H1 (cell line): Measurements from ENCODE around the gene TNN. TPM values are rescaled to one million over a fixed set of nuclear protein-coding genes. Genes with fewer than 3 reads are reported as not detected.

Experiments used
- CTCF ChIA-PET: fragments of 300-600 bp; sonication (Branson Sonifier 250); formaldehyde crosslinking; loops from one replicate; lab custom pipeline; 2021; ENCODE audit not compliant: partially characterized antibody; lab: Charles Lee
- POLR2A ChIA-PET: fragments of 300-600 bp; sonication (Branson Sonifier 250); formaldehyde crosslinking; loops from one replicate; lab custom pipeline; 2021; ENCODE audit warnings: inconsistent platforms; ENCODE audit not compliant: partially characterized antibody; lab: Charles Lee
- DNase-seq, 2 experiments: peaks; one replicate each; pipeline versions ENCODE4 v3.0.0 to v3.0.0-alpha.2; 2010 to 2022; ENCODE audit warnings: low spot score in 2 of 2, low read depth in 1 of 2, mixed read lengths in 1 of 2
- FAIRE-seq: peaks from 2 replicates; lab custom pipeline; 2011; peaks lifted over from hg19 to GRCh38; lab: Jason Lieb, UNC
- H2AFZ ChIP-seq: 2 replicates; pipeline ENCODE4 v1.8.1; 2012; ENCODE audit warnings: low read length, inconsistent platforms
- H2AK5ac ChIP-seq: 2 replicates; pipeline ENCODE4 v1.6.1; 2013; ENCODE audit warnings: low read depth, low read length
- H2BK120ac ChIP-seq: replicated peaks from 2 replicates; pipeline ENCODE3; 2013; ENCODE audit warnings: low read depth, low read length, inconsistent platforms
- H2BK12ac ChIP-seq: 2 replicates; pipeline ENCODE4 v1.6.1; 2013; ENCODE audit warnings: low read depth, low read length
- H2BK15ac ChIP-seq: 2 replicates; pipeline ENCODE4 v1.6.1; 2013; ENCODE audit warnings: low read length
- H2BK20ac ChIP-seq: 2 replicates; pipeline ENCODE4 v1.6.1; 2013; ENCODE audit warnings: low read length
- H2BK5ac ChIP-seq: 2 replicates; pipeline ENCODE4 v1.6.1; 2013; ENCODE audit warnings: low read depth, low read length
- H3K14ac ChIP-seq: 2 replicates; pipeline ENCODE4 v1.6.1; 2013; ENCODE audit warnings: inconsistent platforms; ENCODE audit not compliant: insufficient read length
- H3K18ac ChIP-seq: 2 replicates; pipeline ENCODE4 v1.6.1; 2013; ENCODE audit warnings: low read length; ENCODE audit errors: extremely low read depth
- H3K23ac ChIP-seq: 2 replicates; pipeline ENCODE4 v1.6.1; 2013; ENCODE audit warnings: inconsistent platforms; ENCODE audit not compliant: insufficient read length
- H3K23me2 ChIP-seq: 2 replicates; pipeline ENCODE4 v1.6.1; 2013; ENCODE audit warnings: low read depth, low read length
- H3K27ac ChIP-seq: 2 replicates; pipeline ENCODE4 v1.6.1; 2011; ENCODE audit warnings: low read depth, low read length, inconsistent platforms
- H3K27me3 ChIP-seq, 4 experiments: replicated peaks in 1 of 4; 1 replicate in 1 of 4; 2 replicates in 3 of 4; pipeline versions ENCODE4 v1.6.1 to v1.8.1; 2011 to 2013; ENCODE audit warnings: low read length in 3 of 4, mild to moderate bottlenecking in 3 of 4, inconsistent platforms in 2 of 4, mixed read lengths in 2 of 4, moderate library complexity in 1 of 4; ENCODE audit not compliant: control insufficient read depth in 3 of 4, insufficient read depth in 3 of 4; ENCODE audit errors: extremely low read depth in 1 of 4
- H3K36me3 ChIP-seq, 4 experiments: 2 replicates each; pipeline versions ENCODE4 v1.6.1 to v1.8.1; 2011 to 2013; ENCODE audit warnings: mild to moderate bottlenecking in 4 of 4, low read length in 3 of 4, moderate library complexity in 2 of 4, control low read depth in 1 of 4, inconsistent platforms in 1 of 4; ENCODE audit not compliant: insufficient read depth in 4 of 4, control insufficient read depth in 2 of 4
- H3K4ac ChIP-seq: replicated peaks from 2 replicates; pipeline ENCODE3; 2013; ENCODE audit warnings: low read length, low read depth, mixed read lengths, inconsistent platforms; ENCODE audit not compliant: insufficient read length
- H3K4me1 ChIP-seq, 4 experiments: replicated peaks in 1 of 4; 1 replicate in 1 of 4; 2 replicates in 3 of 4; pipeline versions ENCODE4 v1.6.1 to v1.8.1; 2011 to 2013; ENCODE audit warnings: low read length in 3 of 4, inconsistent platforms in 2 of 4, mixed read lengths in 1 of 4; ENCODE audit not compliant: insufficient read depth in 4 of 4, control insufficient read depth in 3 of 4
- H3K4me2 ChIP-seq, 2 experiments: 2 replicates each; pipeline versions ENCODE4 v1.6.1 to v1.8.1; 2011 to 2013; ENCODE audit warnings: low read depth in 2 of 2, low read length in 2 of 2, control low read depth in 1 of 2, inconsistent platforms in 1 of 2, mild to moderate bottlenecking in 1 of 2; ENCODE audit not compliant: insufficient read depth in 1 of 2
- H3K4me3 ChIP-seq, 4 experiments: fragments of 200-600, 300-600 bp in 1 of 4; sonication (generic), shearing (Covaris generic), sonication (Bioruptor Twin) in 1 of 4; 2 replicates each; pipeline versions ENCODE4 v1.5.1 to v1.8.1; 2011 to 2016; ENCODE audit warnings: low read length in 4 of 4, low read depth in 3 of 4, control low read depth in 2 of 4, inconsistent platforms in 2 of 4, mild to moderate bottlenecking in 2 of 4, mixed read lengths in 1 of 4, moderate library complexity in 1 of 4; ENCODE audit not compliant: insufficient read depth in 2 of 4; ENCODE audit errors: extremely low read depth in 1 of 4
- H3K56ac ChIP-seq: replicated peaks from 2 replicates; pipeline ENCODE3; 2013; ENCODE audit warnings: low read depth, mild to moderate bottlenecking, mixed read lengths, low read length, inconsistent platforms; ENCODE audit not compliant: insufficient read length
- H3K79me1 ChIP-seq: 2 replicates; pipeline ENCODE4 v1.6.1; 2013; ENCODE audit warnings: low read depth, low read length, control low read depth
- H3K79me2 ChIP-seq, 2 experiments: 2 replicates each; pipeline versions ENCODE4 v1.6.1 to v1.8.1; 2012 to 2013; ENCODE audit warnings: low read length in 2 of 2, mild to moderate bottlenecking in 2 of 2, inconsistent platforms in 1 of 2; ENCODE audit not compliant: insufficient read depth in 2 of 2, control insufficient read depth in 1 of 2
- H3K9ac ChIP-seq, 4 experiments: replicated peaks in 1 of 4; 1 replicate in 1 of 4; 2 replicates in 3 of 4; pipeline versions ENCODE4 v1.6.1 to v1.8.1; 2011 to 2013; ENCODE audit warnings: low read depth in 3 of 4, low read length in 3 of 4, control low read depth in 2 of 4, mild to moderate bottlenecking in 2 of 4, moderate library complexity in 2 of 4, inconsistent platforms in 1 of 4; ENCODE audit errors: extremely low read depth in 1 of 4
- H3K9me3 ChIP-seq, 2 experiments: 2 replicates each; pipeline versions ENCODE4 v1.6.1 to v1.8.1; 2012 to 2013; ENCODE audit warnings: mild to moderate bottlenecking in 2 of 2, moderate library complexity in 2 of 2, control low read depth in 1 of 2, inconsistent platforms in 1 of 2, low read depth in 1 of 2, low read length in 1 of 2, mixed read lengths in 1 of 2; ENCODE audit not compliant: insufficient read depth in 2 of 2
- H4K20me1 ChIP-seq, 2 experiments: replicated peaks in 1 of 2; 2 replicates each; pipeline versions ENCODE3 to v1.8.1; 2011 to 2013; ENCODE audit warnings: inconsistent platforms in 2 of 2, low read length in 2 of 2, mild to moderate bottlenecking in 1 of 2; ENCODE audit not compliant: insufficient read depth in 2 of 2, control insufficient read depth in 1 of 2
- H4K5ac ChIP-seq: 2 replicates; pipeline ENCODE4 v1.6.1; 2013; ENCODE audit warnings: low read length, low read depth, mixed read lengths, inconsistent platforms; ENCODE audit not compliant: insufficient read length
- H4K8ac ChIP-seq: 2 replicates; pipeline ENCODE4 v1.8.0; 2013; ENCODE audit warnings: mild to moderate bottlenecking, moderate library complexity, low read length, inconsistent platforms; ENCODE audit not compliant: insufficient read depth; ENCODE audit errors: extremely low read depth
- H4K91ac ChIP-seq: replicated peaks from 2 replicates; pipeline ENCODE3; 2013; ENCODE audit warnings: low read length, mixed read lengths, inconsistent platforms; ENCODE audit not compliant: insufficient read length
- ASH2L ChIP-seq: fragments of 200-600, 300-600 bp; sonication (generic); IDR thresholded peaks from one replicate; pipeline ENCODE4 v1.7.1; 2017; ENCODE audit warnings: low read length
- BACH1 ChIP-seq: IDR thresholded peaks from 2 replicates; pipeline ENCODE4 v1.6.1; 2012; ENCODE audit warnings: low read length, improper control_type of control experiment
- CBX5 ChIP-seq: fragments of 300-800, 300-1000 bp; sonication (generic); IDR thresholded peaks from 2 replicates; pipeline ENCODE4 v1.7.1; 2016; ENCODE audit warnings: antibody characterized with exemption, low read length, low read depth
- CEBPB ChIP-seq: IDR thresholded peaks from 2 replicates; pipeline ENCODE4 v1.6.1; 2012; ENCODE audit warnings: low read depth, low read length
- EP300 ChIP-seq, 2 experiments: IDR thresholded peaks; 1 replicate in 1 of 2; 2 replicates in 1 of 2; pipeline ENCODE4 v1.6.1; 2011 to 2012; ENCODE audit warnings: low read depth in 2 of 2, low read length in 2 of 2, mild to moderate bottlenecking in 2 of 2, borderline replicate concordance in 1 of 2, inconsistent platforms in 1 of 2, moderate library complexity in 1 of 2
- GTF2F1 ChIP-seq: IDR thresholded peaks from 2 replicates; pipeline ENCODE4 v1.6.1; 2012; ENCODE audit warnings: low read depth, low read length, improper control_type of control experiment, borderline replicate concordance
- JUND ChIP-seq: IDR thresholded peaks from 2 replicates; pipeline ENCODE4 v1.6.1; 2011; ENCODE audit warnings: mild to moderate bottlenecking, improper control_type of control experiment, low read length
- KDM4A ChIP-seq: IDR thresholded peaks from one replicate; pipeline ENCODE4 v1.7.1; 2012; ENCODE audit warnings: low read depth, mild to moderate bottlenecking, moderate library complexity, low read length, inconsistent platforms; ENCODE audit not compliant: severe bottlenecking
- NRF1 ChIP-seq: IDR thresholded peaks from 2 replicates; pipeline ENCODE4 v1.6.1; 2011; ENCODE audit warnings: mild to moderate bottlenecking, low read depth, low read length, improper control_type of control experiment
- RNF2 ChIP-seq: fragments of 200-900, 300-1000 bp; sonication (generic); IDR thresholded peaks from 2 replicates; pipeline ENCODE4 v1.7.1; 2016; ENCODE audit warnings: borderline replicate concordance, low read depth, mild to moderate bottlenecking, antibody characterized with exemption, low read length; ENCODE audit not compliant: poor library complexity, severe bottlenecking; ENCODE audit errors: missing control alignments
- TAF1 ChIP-seq: IDR thresholded peaks from 2 replicates; pipeline ENCODE4 v1.6.1; 2011; ENCODE audit warnings: mild to moderate bottlenecking, low read depth, low read length
- TAF7 ChIP-seq: optimal IDR thresholded peaks from 2 replicates; pipeline ENCODE3; 2011; ENCODE audit warnings: low read depth, mild to moderate bottlenecking, inconsistent platforms, low read length, moderate library complexity, borderline replicate concordance
- TEAD4 ChIP-seq: IDR thresholded peaks from 2 replicates; pipeline ENCODE4 v1.6.1; 2012; ENCODE audit warnings: low read depth, low read length, inconsistent platforms, mixed read lengths
- YY1 ChIP-seq: IDR thresholded peaks from 2 replicates; pipeline ENCODE4 v1.6.1; 2011; ENCODE audit warnings: low read depth, mild to moderate bottlenecking, low read length
- polyA plus RNA-seq, 7 experiments: library from polyadenylated mRNA; depleted of rRNA in 3 of 7; stranded (reverse) in 5 of 7; unstranded in 2 of 7; fragments of >200 nt in 5 of 7; fragments of 200-250 nt in 2 of 7; gene quantifications; 1 replicate in 5 of 7; 2 replicates in 1 of 7; 4 replicates in 1 of 7; pipeline versions ENCODE4 v1.2.1 to v1.2.3, GENCODE V29; 2011 to 2013; ENCODE audit warnings: missing spikeins in 2 of 7, mixed read lengths in 2 of 7
- total RNA-seq: library from RNA; stranded (reverse); fragmentation: NEBNext Ultra II Directional; extraction: Animal tissue kit (Norgen Biotek cat#: 25700); gene quantifications from 2 replicates; pipeline ENCODE4 v1.2.1, GENCODE V29; 2021
- TF ChIP-seq, protein P1 (sequence below): IDR thresholded peaks from 2 replicates; pipeline ENCODE4 v1.6.1; 2012; ENCODE audit warnings: inconsistent platforms

Gene TNN
- total and polyA plus RNA-seq, 2 of the 8 experiments (the other 6 are each of a cell fraction or from before 2014, with no cell fraction given): 0.21 to 0.30 TPM

DNA sequence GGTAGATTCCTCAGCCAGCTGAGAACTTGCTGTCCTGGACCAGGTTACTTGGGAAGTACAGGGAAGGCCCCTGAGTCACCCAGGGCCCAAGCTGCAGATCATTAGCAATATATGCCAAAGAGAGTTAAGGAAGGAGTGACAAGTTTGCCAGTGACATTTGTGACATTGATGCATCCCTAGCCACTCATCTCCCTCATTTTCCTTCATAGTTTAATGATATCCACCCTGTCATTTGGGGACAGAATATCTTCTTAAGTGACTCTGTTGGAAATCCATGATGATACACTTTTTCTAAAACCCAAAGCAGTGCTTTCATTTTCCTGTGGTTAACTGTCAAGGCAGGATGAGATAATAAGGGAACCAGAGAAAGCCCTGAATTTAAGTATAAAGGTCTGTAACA lies 3.2 kb downstream of the TNN start:
- Histone ChIP-seq H2BK15ac (no peak overlapping the region), H3K27me3 (no peaks in the 10 kb centered on the region), H3K23ac (no peak overlapping the region), H3K79me2 (no peaks in the 10 kb centered on the region), H2AFZ (no peak overlapping the region), H3K79me1 (no peaks in the 10 kb centered on the region), H2BK12ac (no peak overlapping the region), H2BK120ac (no peak overlapping the region), H3K4me2 (no peak overlapping the region), H2BK20ac (peak overlapping the region; percentile 16; the same call in 1 of the 2 replicates), H3K4me3 (no peak overlapping the region), H3K23me2 (no peaks in the 10 kb centered on the region), H3K9me3 (no peaks in the 10 kb centered on the region), H4K5ac (no peak overlapping the region), H3K4ac (no peak overlapping the region), H2BK5ac (no peak overlapping the region), H3K14ac (no peak overlapping the region), H2AK5ac (no peak overlapping the region), H4K91ac (no peak overlapping the region), H3K9ac (no peak overlapping the region), H4K20me1 (no peaks in the 10 kb centered on the region), H3K4me1 (peaks cover 6 to 16% (median 11%) of the 10 kb centered on the region in 4 experiments), H4K8ac (no peak overlapping the region), H3K18ac (no peak overlapping the region), H3K36me3 (no peaks in the 10 kb centered on the region), H3K27ac (no peak overlapping the region), H3K56ac (no peak overlapping the region)
- TF ChIP-seq NRF1 (no peak), RNF2 (no peak), TAF1 (no peak), EP300 (IDR thresholded peaks at IDR 0.05; ENCODE audit: borderline replicate concordance in 1 of 2, low read depth in 2 of 2, low read length in 2 of 2) (no peak), CBX5 (no peak), ASH2L (no peak), TEAD4 (no peak), YY1 (no peak), CEBPB (no peak), BACH1 (no peak), GTF2F1 (no peak), JUND (no peak), TAF7 (no peak), KDM4A (no peak)
- TF ChIP-seq, protein P1, sequence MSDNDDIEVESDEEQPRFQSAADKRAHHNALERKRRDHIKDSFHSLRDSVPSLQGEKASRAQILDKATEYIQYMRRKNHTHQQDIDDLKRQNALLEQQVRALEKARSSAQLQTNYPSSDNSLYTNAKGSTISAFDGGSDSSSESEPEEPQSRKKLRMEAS: no peak
- no peak for DNase-seq
- no peak for FAIRE-seq
- CTCF ChIA-PET: interaction anchor here (0.7 to 1.2 kb wide), 3 partner anchors 76 to 122 kb away, joined by 3 to 4 read pairs (median 3); no protein-coding TSS in a partner anchor
- POLR2A ChIA-PET: no interaction called here
